Glutamatergic neuron (in vitro differentiated cells): ENCODE results near the gene EMSY. TPM values are rescaled to one million over a fixed set of nuclear protein-coding genes. Genes with fewer than 3 reads are reported as not detected.

Experiments
- DNase-seq: peaks from one replicate; pipeline ENCODE4 v3.0.0; 2022
- H3K27ac Mint-ChIP-seq: one replicate; pipeline ENCODE4 v1.8.0; 2020; ENCODE audit warnings: mild to moderate bottlenecking, mixed read lengths, inconsistent platforms; ENCODE audit not compliant: unreplicated experiment
- H3K27me3 Mint-ChIP-seq: one replicate; pipeline ENCODE4 v1.8.0; 2020; ENCODE audit warnings: mild to moderate bottlenecking, moderate library complexity, mixed read lengths, inconsistent platforms; ENCODE audit not compliant: unreplicated experiment
- H3K36me3 Mint-ChIP-seq: one replicate; pipeline ENCODE4 v1.8.0; 2020; ENCODE audit warnings: mild to moderate bottlenecking, mixed read lengths, inconsistent platforms; ENCODE audit not compliant: unreplicated experiment
- H3K4me1 Mint-ChIP-seq: one replicate; pipeline ENCODE4 v1.8.0; 2020; ENCODE audit warnings: mild to moderate bottlenecking, low read depth, mixed read lengths, inconsistent platforms; ENCODE audit not compliant: unreplicated experiment
- H3K4me3 Mint-ChIP-seq: one replicate; pipeline ENCODE4 v1.8.0; 2020; ENCODE audit warnings: mild to moderate bottlenecking, mixed read lengths, inconsistent platforms; ENCODE audit not compliant: unreplicated experiment
- H3K9me3 Mint-ChIP-seq: one replicate; pipeline ENCODE4 v1.8.0; 2020; ENCODE audit warnings: mild to moderate bottlenecking, moderate library complexity, mixed read lengths, inconsistent platforms; ENCODE audit not compliant: unreplicated experiment
- CTCF ChIP-seq: fragments of 200-600 bp; sonication (generic); IDR thresholded peaks from one replicate; pipeline ENCODE4 v1.5.0; 2021; ENCODE audit not compliant: partially characterized antibody, unreplicated experiment
- total RNA-seq: library from RNA; stranded (reverse); fragmentation: NEBNext Ultra II Directional; extraction: Animal tissue kit (Norgen Biotek cat#: 25700); gene quantifications from one replicate; pipeline ENCODE4 v1.2.1, GENCODE V29; 2021; ENCODE audit not compliant: unreplicated experiment

EMSY gene
- total RNA-seq, 1 donor from 2014 or later, result 31.4 TPM

GRCh38 chr11:76561245-76561644, 116.4 kb downstream of the EMSY start:
- Mint-ChIP-seq H3K27ac (no peak overlapping the region), H3K9me3 (no peaks in the 10 kb centered on the region), H3K4me1 (no peaks in the 10 kb centered on the region), H3K27me3 (no peaks in the 10 kb centered on the region), H3K36me3 (peaks cover 12% of the 10 kb centered on the region), H3K4me3 (no peak overlapping the region)
- no peak for DNase-seq
- no peak for TF ChIP-seq CTCF

- Mint-ChIP-seq H3K4me1 (no peaks in the 10 kb centered on the region), H3K27me3 (no peaks in the 10 kb centered on the region), H3K27ac (no peak overlapping the region), H3K9me3 (no peaks in the 10 kb centered on the region), H3K36me3 (peaks cover 12% of the 10 kb centered on the region), H3K4me3 (no peak overlapping the region)
- no peak for TF ChIP-seq CTCF
- DNase-seq, result no peak
Measured at GRCh38 chr11:76562541-76562940, 117.7 kb downstream of the EMSY start.

GRCh38 chr11:76564364-76564763, 119.5 kb downstream of the EMSY start:
- peaks cover 12% of the 10 kb centered on the region for H3K36me3 Mint-ChIP-seq
- no peaks in the 10 kb centered on the region for H3K27me3 Mint-ChIP-seq
- no peak for TF ChIP-seq CTCF
- no peak overlapping the region for H3K4me3 Mint-ChIP-seq
- H3K27ac Mint-ChIP-seq, result no peak overlapping the region
- H3K4me1 Mint-ChIP-seq, result no peaks in the 10 kb centered on the region
- no peak for DNase-seq
- H3K9me3 Mint-ChIP-seq, result no peaks in the 10 kb centered on the region

GRCh38 chr11:76566811-76567210, 122.0 kb downstream of the EMSY start:
- TF ChIP-seq CTCF, result no peak

GRCh38 chr11:76567261-76567660, 122.4 kb downstream of the EMSY start:
- Mint-ChIP-seq H3K4me3 (no peak overlapping the region), H3K27ac (no peak overlapping the region), H3K36me3 (peaks cover 12% of the 10 kb centered on the region), H3K9me3 (no peaks in the 10 kb centered on the region), H3K27me3 (no peaks in the 10 kb centered on the region), H3K4me1 (no peaks in the 10 kb centered on the region)
- no peak for TF ChIP-seq CTCF
- DNase-seq, result no peak

More at GRCh38 chr11:76566811-76567210, 122.0 kb downstream of the EMSY start:
- Mint-ChIP-seq H3K4me3 (no peak overlapping the region), H3K27ac (no peak overlapping the region), H3K9me3 (no peaks in the 10 kb centered on the region), H3K36me3 (peaks cover 12% of the 10 kb centered on the region), H3K4me1 (no peaks in the 10 kb centered on the region), H3K27me3 (no peaks in the 10 kb centered on the region)
- no peak for DNase-seq
